GM12878 (cell line): ENCODE measurements around the gene OPN4. TPM values are rescaled to one million over a fixed set of nuclear protein-coding genes. Genes with fewer than 3 reads are reported as not detected.

Experiments used
- ATAC-seq: fragments of 200-7000 bp; cut with Tn5 transposase; 3 replicates; pipeline ENCODE4 v1.9.1; 2020; ENCODE audit warnings: mild to moderate bottlenecking, moderate library complexity
- BruUV-seq: library from RNA; stranded (reverse); fragments of 400-500 nt; replicated peaks from 2 replicates; lab custom pipeline; 2021; lab: Mats Ljungman, UMichigan
- CTCF ChIA-PET: fragments of 300-600 bp; sonication (Branson Sonifier 250); formaldehyde crosslinking; extraction: SDS; loops from one replicate; lab custom pipeline; 2021; ENCODE audit warnings: inconsistent platforms; lab: Yijun Ruan, JAX
- POLR2A ChIA-PET: fragments of 350-600 bp; formaldehyde crosslinking; extraction: SDS; loops from one replicate; lab custom pipeline; 2021; ENCODE audit warnings: inconsistent platforms; lab: Charles Lee
- RAD21 ChIA-PET: fragments of 300-600 bp; sonication (Branson Sonifier 250); formaldehyde crosslinking; loops from one replicate; lab custom pipeline; 2023; ENCODE audit warnings: antibody characterized with exemption; ENCODE audit not compliant: unreplicated experiment; lab: Charles Lee
- SMC1A ChIA-PET: fragments of 300-600 bp; sonication (Branson Sonifier 250); formaldehyde crosslinking; loops from one replicate; lab custom pipeline; 2023; ENCODE audit not compliant: unreplicated experiment, uncharacterized antibody; lab: Charles Lee
- DNase-seq: peaks from one replicate; pipeline ENCODE4 v3.0.0-alpha.2; 2011; ENCODE audit warnings: low read depth, low spot score
- FAIRE-seq: peaks from 3 replicates; lab custom pipeline; 2011; peaks lifted over from hg19 to GRCh38; lab: Jason Lieb, UNC
- H2AFZ ChIP-seq: 2 replicates; pipeline ENCODE4 v1.6.0; 2011; ENCODE audit warnings: low read depth, low read length, control low read depth; ENCODE audit not compliant: control insufficient read depth
- H3K27ac ChIP-seq: 2 replicates; pipeline ENCODE4 v1.5.1; 2011; ENCODE audit warnings: control low read depth; ENCODE audit not compliant: control insufficient read depth, insufficient read depth
- H3K27me3 ChIP-seq, 2 experiments: replicated peaks in 1 of 2; 2 replicates each; pipeline versions ENCODE4 v1.6.0 to v1.6.1; 2011; ENCODE audit warnings: low read length in 1 of 2; ENCODE audit not compliant: control insufficient read depth in 2 of 2, insufficient read depth in 2 of 2
- H3K36me3 ChIP-seq, 2 experiments: 2 replicates each; pipeline ENCODE4 v1.5.1; 2011; ENCODE audit warnings: low read length in 1 of 2; ENCODE audit not compliant: control insufficient read depth in 2 of 2, insufficient read depth in 2 of 2
- H3K4me1 ChIP-seq: 2 replicates; pipeline ENCODE4 v1.6.1; 2011; ENCODE audit warnings: mild to moderate bottlenecking, low read length, moderate library complexity, mixed read lengths; ENCODE audit not compliant: control insufficient read depth, insufficient read depth
- H3K4me2 ChIP-seq: 2 replicates; pipeline ENCODE4 v1.6.0; 2011; ENCODE audit warnings: control low read depth; ENCODE audit not compliant: control insufficient read depth, insufficient read depth
- H3K4me3 ChIP-seq: fragments of 200-600 bp; sonication (generic); 2 replicates; pipeline ENCODE4 v1.5.1; 2016
- H3K79me2 ChIP-seq: 2 replicates; pipeline ENCODE4 v1.6.0; 2011; ENCODE audit warnings: low read length; ENCODE audit not compliant: control insufficient read depth, insufficient read depth
- H3K9ac ChIP-seq: 2 replicates; pipeline ENCODE4 v1.8.0; 2011; ENCODE audit warnings: low read length, control low read depth, mixed read lengths; ENCODE audit not compliant: control insufficient read depth, insufficient read depth
- H3K9me3 ChIP-seq: replicated peaks from 3 replicates; pipeline ENCODE4 v1.5.1; 2011; ENCODE audit warnings: mild to moderate bottlenecking, low read length; ENCODE audit not compliant: control insufficient read depth, insufficient read depth
- H4K20me1 ChIP-seq: 2 replicates; pipeline ENCODE4 v1.6.0; 2011; ENCODE audit not compliant: control insufficient read depth, insufficient read depth
- BRCA1 ChIP-seq: IDR thresholded peaks from 2 replicates; pipeline ENCODE4 v1.6.1; 2011; ENCODE audit warnings: low read depth, low read length, improper control_type of control experiment
- FOS ChIP-seq: IDR thresholded peaks from 3 replicates; pipeline ENCODE4 v1.6.1; 2011; ENCODE audit warnings: borderline replicate concordance; ENCODE audit not compliant: insufficient read length; ENCODE audit errors: extremely low read depth
- FOXM1 ChIP-seq: IDR thresholded peaks from 2 replicates; pipeline ENCODE4 v1.6.1; 2012; ENCODE audit warnings: low read depth, mild to moderate bottlenecking, inconsistent platforms, low read length, moderate library complexity
- HCFC1 ChIP-seq: fragments of 150-350 bp; IDR thresholded peaks from 2 replicates; pipeline ENCODE4 v1.6.1; 2014; ENCODE audit warnings: low read length
- IKZF2 ChIP-seq, 2 experiments: fragments of 450-650 bp; IDR thresholded peaks; 2 replicates each; pipeline ENCODE4 v1.6.1; 2017; ENCODE audit warnings: mild to moderate bottlenecking in 2 of 2, moderate library complexity in 2 of 2
- JUND ChIP-seq: IDR thresholded peaks from 2 replicates; pipeline ENCODE4 v1.6.1; 2012; ENCODE audit warnings: low read depth, mild to moderate bottlenecking, low read length, improper control_type of control experiment, moderate library complexity
- POLR2AphosphoS2 ChIP-seq: IDR thresholded peaks from 2 replicates; pipeline ENCODE4 v1.6.1; 2011; ENCODE audit warnings: low read depth, mild to moderate bottlenecking, low read length, improper control_type of control experiment, moderate library complexity
- RELA ChIP-seq: fragments of 450-650 bp; IDR thresholded peaks from 2 replicates; pipeline ENCODE4 v1.8.0; 2014; ENCODE audit warnings: borderline replicate concordance; ENCODE audit not compliant: partially characterized antibody
- SREBF2 ChIP-seq: IDR thresholded peaks from 2 replicates; pipeline ENCODE4 v1.6.1; 2012; ENCODE audit warnings: mild to moderate bottlenecking, low read length
- STAT1 ChIP-seq: fragments of 450-650 bp; conservative IDR thresholded peaks from 2 replicates; pipeline ENCODE4 v1.6.1; 2014; ENCODE audit warnings: antibody characterized with exemption, mild to moderate bottlenecking
- YBX1 ChIP-seq: fragments of 450-650 bp; IDR thresholded peaks from 2 replicates; pipeline ENCODE4 v1.6.1; 2016; ENCODE audit warnings: antibody characterized with exemption
- ZZZ3 ChIP-seq: IDR thresholded peaks from 2 replicates; pipeline ENCODE4 v1.6.1; 2011; ENCODE audit warnings: low read depth; ENCODE audit not compliant: control insufficient read depth, insufficient read length
- WGBS: methylation state at CpG from one replicate; pipeline ENCODE4 v1.1.6; 2016; ENCODE audit warnings: low lambda C conversion rate; ENCODE audit not compliant: insufficient replicate concordance, insufficient coverage; ENCODE audit errors: missing lambda C conversion rate; 5-methylcytosine and 5-hydroxymethylcytosine counted together
- in situ Hi-C: fragments of 300-500 bp; cut with MboI; formaldehyde crosslinking; loops from 9 replicates; pipeline ENCODE4 v1.14.3; 2018; ENCODE audit warnings: mixed read lengths
- intact Hi-C: fragments of 100-400 bp; cut with micrococcal nuclease; formaldehyde crosslinking; loops from one replicate; pipeline ENCODE4 v1.14.2; 2022; ENCODE audit not compliant: unreplicated experiment
- polyA plus RNA-seq, 11 experiments: library from polyadenylated mRNA; depleted of rRNA in 4 of 11; unstranded in 6 of 11; stranded (reverse) in 5 of 11; fragments of >200 nt; fragmentation: Nextera tagmentation in 4 of 11; fragmentation: Illumina TruSeq in 1 of 11; extraction: Ambion mirVana in 4 of 11; extraction: Trizol in 1 of 11; gene quantifications; 1 replicate in 1 of 11; 2 replicates in 10 of 11; pipeline versions ENCODE4 v1.2.1 to v1.2.3, GENCODE V29; 2011 to 2016; ENCODE audit warnings: inconsistent platforms in 2 of 11, missing spikeins in 2 of 11, low read depth in 1 of 11
- total RNA-seq, 4 experiments: library from RNA; depleted of rRNA in 3 of 4; stranded (reverse); fragments of >200 nt in 3 of 4; fragmentation: Illumina TruSeq in 1 of 4; extraction: Trizol in 1 of 4; gene quantifications; 2 replicates each; pipeline versions ENCODE4 v1.2.1 to v1.2.3, GENCODE V29; 2013 to 2021
- TF ChIP-seq, protein P1 (sequence below): IDR thresholded peaks from 2 replicates; pipeline ENCODE4 v1.6.1; 2012; ENCODE audit warnings: mild to moderate bottlenecking, low read depth, low read length
- TF ChIP-seq, protein P2 (sequence below): fragments of 450-650 bp; IDR thresholded peaks from 2 replicates; pipeline ENCODE4 v1.6.1; 2016; ENCODE audit warnings: mild to moderate bottlenecking
- TF ChIP-seq, protein P3 (sequence below): IDR thresholded peaks from 2 replicates; pipeline ENCODE4 v1.6.1; 2011; ENCODE audit warnings: mild to moderate bottlenecking, low read depth, low read length, moderate library complexity; ENCODE audit not compliant: insufficient replicate concordance

OPN4 gene
- total and polyA plus RNA-seq, 10 of the 15 experiments (the other 5 are each of a cell fraction or from before 2014, with no cell fraction given): not detected

DNA sequence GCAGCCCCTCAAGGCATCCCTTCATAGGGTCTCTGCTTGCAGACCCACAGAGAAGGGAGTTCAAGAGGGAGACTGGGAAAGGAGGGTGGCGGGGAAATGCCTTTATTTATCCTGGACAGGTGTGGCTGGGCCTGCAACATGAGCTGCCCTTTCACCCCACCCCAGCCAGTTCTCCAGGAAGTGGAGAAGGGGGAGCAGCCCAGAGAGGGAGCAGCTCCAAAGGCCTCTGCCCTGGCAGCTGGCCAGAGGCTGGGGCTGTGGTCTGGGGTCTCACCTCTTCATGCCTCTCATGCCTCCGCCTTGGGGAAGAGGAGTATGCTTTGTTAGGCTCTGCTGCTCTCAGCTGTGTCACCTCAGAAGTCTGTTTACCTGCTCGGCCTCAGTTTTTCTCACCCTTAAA lies 17.1 kb downstream of the OPN4 start:
- no peak for FAIRE-seq
- H3K27ac ChIP-seq: no peak overlapping the region
- H3K9ac ChIP-seq: no peak overlapping the region
- RAD21 ChIA-PET: interaction anchor here (0.6 to 1.7 kb wide), 3 partner anchors 26 to 229 kb away, joined by 3 to 7 read pairs (median 3); no protein-coding TSS in a partner anchor
- CTCF ChIA-PET: interaction anchor here (0.5 to 2.3 kb wide), 3 partner anchors 13 to 33 kb away, joined by 3 to 7 read pairs (median 4); no protein-coding TSS in a partner anchor
- TF ChIP-seq YBX1 (no peak), FOS (no peak), JUND (no peak), HCFC1 (no peak), FOXM1 (no peak), SREBF2 (no peak), BRCA1 (no peak), RELA (no peak), STAT1 (no peak), POLR2AphosphoS2 (no peak), IKZF2 (IDR thresholded peaks at IDR 0.05) (no peak), ZZZ3 (no peak)
- TF ChIP-seq, protein P1, sequence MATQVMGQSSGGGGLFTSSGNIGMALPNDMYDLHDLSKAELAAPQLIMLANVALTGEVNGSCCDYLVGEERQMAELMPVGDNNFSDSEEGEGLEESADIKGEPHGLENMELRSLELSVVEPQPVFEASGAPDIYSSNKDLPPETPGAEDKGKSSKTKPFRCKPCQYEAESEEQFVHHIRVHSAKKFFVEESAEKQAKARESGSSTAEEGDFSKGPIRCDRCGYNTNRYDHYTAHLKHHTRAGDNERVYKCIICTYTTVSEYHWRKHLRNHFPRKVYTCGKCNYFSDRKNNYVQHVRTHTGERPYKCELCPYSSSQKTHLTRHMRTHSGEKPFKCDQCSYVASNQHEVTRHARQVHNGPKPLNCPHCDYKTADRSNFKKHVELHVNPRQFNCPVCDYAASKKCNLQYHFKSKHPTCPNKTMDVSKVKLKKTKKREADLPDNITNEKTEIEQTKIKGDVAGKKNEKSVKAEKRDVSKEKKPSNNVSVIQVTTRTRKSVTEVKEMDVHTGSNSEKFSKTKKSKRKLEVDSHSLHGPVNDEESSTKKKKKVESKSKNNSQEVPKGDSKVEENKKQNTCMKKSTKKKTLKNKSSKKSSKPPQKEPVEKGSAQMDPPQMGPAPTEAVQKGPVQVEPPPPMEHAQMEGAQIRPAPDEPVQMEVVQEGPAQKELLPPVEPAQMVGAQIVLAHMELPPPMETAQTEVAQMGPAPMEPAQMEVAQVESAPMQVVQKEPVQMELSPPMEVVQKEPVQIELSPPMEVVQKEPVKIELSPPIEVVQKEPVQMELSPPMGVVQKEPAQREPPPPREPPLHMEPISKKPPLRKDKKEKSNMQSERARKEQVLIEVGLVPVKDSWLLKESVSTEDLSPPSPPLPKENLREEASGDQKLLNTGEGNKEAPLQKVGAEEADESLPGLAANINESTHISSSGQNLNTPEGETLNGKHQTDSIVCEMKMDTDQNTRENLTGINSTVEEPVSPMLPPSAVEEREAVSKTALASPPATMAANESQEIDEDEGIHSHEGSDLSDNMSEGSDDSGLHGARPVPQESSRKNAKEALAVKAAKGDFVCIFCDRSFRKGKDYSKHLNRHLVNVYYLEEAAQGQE: no peak
- TF ChIP-seq, protein P2, sequence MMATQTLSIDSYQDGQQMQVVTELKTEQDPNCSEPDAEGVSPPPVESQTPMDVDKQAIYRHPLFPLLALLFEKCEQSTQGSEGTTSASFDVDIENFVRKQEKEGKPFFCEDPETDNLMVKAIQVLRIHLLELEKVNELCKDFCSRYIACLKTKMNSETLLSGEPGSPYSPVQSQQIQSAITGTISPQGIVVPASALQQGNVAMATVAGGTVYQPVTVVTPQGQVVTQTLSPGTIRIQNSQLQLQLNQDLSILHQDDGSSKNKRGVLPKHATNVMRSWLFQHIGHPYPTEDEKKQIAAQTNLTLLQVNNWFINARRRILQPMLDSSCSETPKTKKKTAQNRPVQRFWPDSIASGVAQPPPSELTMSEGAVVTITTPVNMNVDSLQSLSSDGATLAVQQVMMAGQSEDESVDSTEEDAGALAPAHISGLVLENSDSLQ: no peak
- TF ChIP-seq, protein P3, sequence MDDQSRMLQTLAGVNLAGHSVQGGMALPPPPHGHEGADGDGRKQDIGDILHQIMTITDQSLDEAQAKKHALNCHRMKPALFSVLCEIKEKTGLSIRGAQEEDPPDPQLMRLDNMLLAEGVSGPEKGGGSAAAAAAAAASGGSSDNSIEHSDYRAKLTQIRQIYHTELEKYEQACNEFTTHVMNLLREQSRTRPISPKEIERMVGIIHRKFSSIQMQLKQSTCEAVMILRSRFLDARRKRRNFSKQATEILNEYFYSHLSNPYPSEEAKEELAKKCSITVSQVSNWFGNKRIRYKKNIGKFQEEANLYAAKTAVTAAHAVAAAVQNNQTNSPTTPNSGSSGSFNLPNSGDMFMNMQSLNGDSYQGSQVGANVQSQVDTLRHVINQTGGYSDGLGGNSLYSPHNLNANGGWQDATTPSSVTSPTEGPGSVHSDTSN: no peak
- TF ChIP-seq, all 136 proteins: peak for 0
- Histone ChIP-seq H3K79me2 (no peaks in the 10 kb centered on the region), H3K36me3 (no peaks in the 10 kb centered on the region), H3K9me3 (no peaks in the 10 kb centered on the region), H3K4me2 (no peak overlapping the region), H3K27me3 (no peaks in the 10 kb centered on the region; a peak in 1 of 4 replicates), H3K4me3 (no peak overlapping the region), H3K4me1 (no peaks in the 10 kb centered on the region), H2AFZ (no peak overlapping the region), H4K20me1 (no peaks in the 10 kb centered on the region)
- WGBS: 26% methylated on average over 3 of the region's 3 CpGs
- in situ Hi-C loops: no loop called here
- POLR2A ChIA-PET: no interaction called here
- no TSS peak for BruUV-seq
- intact Hi-C loops: no loop called here
- ATAC-seq (no peak), DNase-seq (no peak)
- SMC1A ChIA-PET: interaction anchor here (0.8 to 2.4 kb wide), 3 partner anchors 12 to 29 kb away, joined by 3 to 13 read pairs (median 7); no protein-coding TSS in a partner anchor
